GM18951 (cell line): ENCODE data around the gene TRMT2A.
A peak's percentile ranks its signal among the peaks of the same experiment; 100 is the strongest.
"Not testable (repeated sequence)": the region's sequence is repeated elsewhere in the genome, so short reads cannot be mapped to it uniquely, and the experiment has no call there.

ENCODE experiments used
- POLR2A ChIP-seq: IDR thresholded peaks from 4 replicates; pipeline ENCODE4 v1.6.1; 2011; ENCODE audit warnings: mild to moderate bottlenecking; ENCODE audit not compliant: insufficient read length, insufficient read depth; ENCODE audit errors: extremely low read depth
- in situ Hi-C: fragments of 300-500 bp; cut with MboI; formaldehyde crosslinking; loops from one replicate; pipeline ENCODE4 v1.12.0; 2022; ENCODE audit warnings: low sequenced_read_pairs, mixed read lengths, inconsistent platforms; ENCODE audit not compliant: unreplicated experiment

Gene TRMT2A

GRCh38 chr22:20083157-20083890 is 33.7 kb downstream of the TRMT2A start:
- in situ Hi-C loops, result no loop called here

GRCh38 chr22:20080776-20081654 is 36.0 kb downstream of the TRMT2A start:
- in situ Hi-C loops, result no loop called here
- TF ChIP-seq POLR2A, result no peak

More at GRCh38 chr22:20083157-20083890, 33.7 kb downstream of the TRMT2A start:
- TF ChIP-seq POLR2A, result no peak

GRCh38 chr22:20080445-20080775 is 36.6 kb downstream of the TRMT2A start:
- TF ChIP-seq POLR2A, result no peak
- in situ Hi-C loops, result no loop called here

- TF ChIP-seq POLR2A, result peak; percentile 77
- in situ Hi-C loops, result no loop called here
These were observed 37.1 kb downstream of the TRMT2A start, which contains the start of gene DGCR8 for GRCh38 chr22:20079745-20080444. TSS of gene DGCR8 (plus strand) at chr22:20080241. CDS start at chr22:20085964, 5,723 bp downstream.

- TF ChIP-seq POLR2A, result no peak
- in situ Hi-C loops, result no loop called here
These were observed 40.3 kb downstream of the TRMT2A start for GRCh38 chr22:20076627-20077172.

DNA sequence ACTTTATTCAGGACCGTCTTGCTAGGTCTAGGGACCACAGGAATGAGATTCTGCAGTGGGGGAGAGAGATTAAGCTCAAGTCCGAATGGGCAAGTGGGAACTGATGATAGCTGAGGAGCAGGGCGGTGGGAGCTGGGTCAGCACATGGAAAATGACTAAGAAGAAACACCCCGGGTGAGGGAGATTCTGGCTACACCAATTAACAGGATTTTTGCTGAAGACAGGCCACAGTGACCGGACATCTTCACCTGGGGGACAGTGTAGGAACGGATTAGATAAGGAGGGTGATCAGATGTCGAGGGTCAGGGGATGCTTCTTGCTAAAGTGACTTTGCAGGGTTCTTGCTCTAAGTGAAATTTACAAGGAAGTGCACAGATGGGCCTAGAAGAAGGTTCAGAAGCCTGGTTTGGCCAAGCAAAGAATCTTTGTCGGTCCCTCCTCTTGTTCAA is 45.5 kb downstream of the TRMT2A start:
- TF ChIP-seq POLR2A, result no peak
- in situ Hi-C loops, result no loop called here

DNA sequence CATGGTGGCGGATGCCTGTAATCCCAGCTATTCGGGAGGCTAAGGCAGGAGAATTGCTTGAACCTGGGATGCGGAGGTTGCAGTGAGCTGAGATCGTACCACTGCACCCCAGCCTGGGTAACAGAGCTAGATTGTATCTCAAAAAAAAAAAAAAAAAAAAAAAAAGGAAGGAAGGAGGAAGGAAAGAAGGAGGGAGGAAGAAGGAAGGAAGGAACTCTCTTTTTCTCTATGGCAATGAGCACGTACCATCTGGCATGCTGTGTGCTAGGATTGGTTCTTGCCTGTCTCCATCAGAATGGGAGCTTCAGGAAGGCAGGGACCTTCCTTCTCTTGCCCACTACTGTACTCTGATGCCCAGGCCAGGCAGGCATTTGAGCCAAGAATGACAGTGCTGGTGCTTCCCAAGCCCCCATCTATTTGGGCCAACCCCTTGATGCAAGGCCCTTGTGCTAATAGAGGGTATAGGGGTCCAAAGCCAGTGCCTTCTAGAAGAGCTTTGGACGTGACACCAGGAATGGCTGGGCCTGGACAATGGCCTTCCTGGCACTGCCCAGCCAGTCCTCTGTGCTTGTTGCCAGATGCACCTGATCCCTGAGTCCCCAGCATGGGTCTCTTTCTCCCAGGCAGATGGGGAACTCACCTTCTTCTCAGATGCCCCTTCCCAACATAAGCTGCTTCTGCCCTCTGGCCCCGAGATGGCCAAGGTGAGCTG is 47.5 kb downstream of the TRMT2A start:
- no peak for TF ChIP-seq POLR2A
- in situ Hi-C loops, result no loop called here

GRCh38 chr22:20068640-20069039 is 48.4 kb downstream of the TRMT2A start:
- in situ Hi-C loops, result no loop called here
- no peak for TF ChIP-seq POLR2A

DNA sequence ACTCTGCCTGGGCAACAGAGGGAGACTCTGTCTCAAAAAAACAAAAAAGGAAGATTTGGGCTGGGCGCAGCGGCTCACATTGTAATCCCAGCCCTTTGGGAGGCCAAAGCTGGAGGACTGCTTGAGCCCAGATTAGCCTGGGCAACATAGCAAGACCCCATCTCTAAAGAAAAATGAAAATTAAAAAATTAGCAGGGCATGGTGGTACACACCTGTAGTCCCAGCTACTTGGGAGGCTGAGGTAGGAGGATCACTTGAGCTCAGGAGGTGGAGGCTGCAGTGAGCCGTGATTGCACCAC is 49.7 kb downstream of the TRMT2A start:
- in situ Hi-C loops, result not testable (repeated sequence)

DNA sequence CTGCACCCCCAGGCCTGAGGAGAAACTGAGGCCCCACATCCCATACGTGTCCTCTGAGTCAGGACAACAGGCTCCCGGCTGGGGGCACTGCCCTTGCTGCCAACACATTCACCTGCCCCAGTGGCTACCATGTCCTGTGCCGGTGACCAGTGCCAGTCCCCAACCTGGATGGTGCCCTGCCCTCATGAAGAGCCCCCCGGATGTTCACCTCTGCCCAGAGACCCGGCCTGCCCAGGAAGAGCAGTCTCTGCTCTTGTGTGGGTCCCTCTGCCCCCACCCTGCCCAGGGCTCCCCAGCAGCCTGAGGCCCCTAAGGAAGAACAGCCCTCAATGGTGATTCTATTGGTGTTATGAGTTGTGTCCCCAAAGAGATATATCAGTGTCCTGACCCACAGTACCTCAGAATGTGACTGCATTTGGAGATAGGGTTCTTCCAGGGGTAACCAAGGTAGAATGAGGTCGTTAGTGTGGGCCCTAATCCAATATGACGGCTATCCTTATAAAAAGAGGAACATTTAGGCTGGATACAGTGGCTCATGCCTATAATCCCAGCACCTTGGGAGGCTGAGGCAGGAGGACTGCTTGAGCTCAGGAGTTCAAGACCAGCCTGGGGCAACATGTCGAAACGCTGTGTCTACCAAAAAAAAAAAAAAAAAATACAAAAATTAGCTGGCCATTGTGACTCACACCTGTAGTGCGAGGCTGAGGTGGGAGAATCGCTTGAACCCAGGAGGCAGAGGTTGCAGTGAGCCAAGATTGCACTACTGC is 50.2 kb downstream of the TRMT2A start:
- in situ Hi-C loops, result no loop called here
- no peak for TF ChIP-seq POLR2A

DNA sequence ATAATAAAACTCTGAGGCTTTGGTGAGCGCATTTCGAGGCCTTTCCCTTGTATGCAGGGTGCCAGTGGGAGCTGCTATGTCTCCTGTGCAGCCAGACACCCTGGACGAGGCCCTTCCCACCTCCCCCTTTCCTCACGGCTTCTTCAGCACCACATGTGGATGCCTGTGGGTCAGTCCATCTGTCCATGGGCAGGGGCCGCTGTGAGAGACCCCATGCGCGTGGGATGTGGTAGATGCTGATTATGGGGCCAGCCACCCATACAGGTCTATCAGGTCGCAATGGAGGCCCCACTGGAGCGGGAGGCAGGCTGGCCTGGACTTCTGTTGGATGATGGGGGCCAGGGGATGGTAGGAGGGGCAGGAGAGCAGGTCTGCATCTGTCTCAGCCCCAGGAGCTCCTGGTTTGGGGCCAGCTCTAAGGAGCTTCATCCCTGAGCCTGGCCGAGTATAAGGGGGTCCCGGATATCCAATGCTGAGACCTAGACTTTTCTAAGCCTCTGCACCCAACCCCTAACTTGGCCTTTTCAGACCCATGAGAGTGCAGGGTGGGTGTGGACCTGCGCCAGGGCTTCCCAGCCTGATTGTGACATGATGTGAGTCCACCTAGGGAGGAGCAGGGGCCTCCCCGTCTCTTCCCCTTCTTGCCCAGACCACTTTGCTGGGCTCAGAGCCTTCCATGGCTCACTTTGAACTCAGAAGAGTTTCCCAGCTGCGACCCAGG is 51.0 kb downstream of the TRMT2A start:
- no peak for TF ChIP-seq POLR2A
- in situ Hi-C loops, result no loop called here
